Smooth muscle cell of the brain vasculature (primary cell): ENCODE measurements around the gene POLG2.
"Not testable (repeated sequence)": the region's sequence is repeated elsewhere in the genome, so short reads cannot be mapped to it uniquely, and the experiment has no call there.

Experiments
- DNase-seq: peaks from one replicate; pipeline ENCODE4 v3.0.0-alpha.2; 2012; ENCODE audit warnings: low read depth, low spot score

The POLG2 gene

DNA sequence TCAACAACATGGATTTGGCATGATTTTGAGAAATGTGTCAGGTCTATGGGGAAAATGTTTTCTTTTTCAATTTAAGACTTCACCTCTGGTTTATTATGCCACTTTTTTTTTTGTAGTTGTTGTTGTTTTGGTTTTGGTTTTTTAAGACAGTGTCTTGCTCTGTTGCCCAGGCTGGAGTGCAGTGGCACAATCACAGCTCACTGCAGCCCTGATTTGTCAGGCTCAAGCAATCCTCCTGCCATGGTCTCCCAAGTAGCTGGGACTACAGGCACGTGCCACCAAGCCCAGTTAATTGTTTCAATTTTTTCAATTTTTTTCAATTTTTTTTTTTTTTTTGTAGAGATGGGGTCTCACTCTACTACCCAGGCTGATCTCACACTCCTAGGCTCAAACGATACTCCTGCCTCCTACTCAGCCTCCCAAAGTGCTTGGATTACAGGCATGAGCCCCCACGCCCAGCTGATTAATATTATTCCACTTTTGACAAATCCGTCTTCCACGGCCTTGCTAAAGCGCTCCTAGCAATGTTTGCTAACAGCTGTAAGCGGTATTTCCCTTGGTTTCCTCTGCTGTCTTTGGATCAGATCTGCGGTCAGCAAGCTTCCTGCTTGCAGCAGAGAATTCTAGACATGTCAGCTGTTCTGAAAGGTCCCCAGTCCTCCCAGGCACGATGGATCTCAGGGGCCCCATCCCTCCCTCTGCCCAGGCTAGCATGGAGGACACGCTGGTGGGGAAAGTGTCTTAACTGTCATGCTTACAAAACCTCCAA, 54.9 kb downstream of the POLG2 start:
- DNase-seq: peak; percentile 24

DNA sequence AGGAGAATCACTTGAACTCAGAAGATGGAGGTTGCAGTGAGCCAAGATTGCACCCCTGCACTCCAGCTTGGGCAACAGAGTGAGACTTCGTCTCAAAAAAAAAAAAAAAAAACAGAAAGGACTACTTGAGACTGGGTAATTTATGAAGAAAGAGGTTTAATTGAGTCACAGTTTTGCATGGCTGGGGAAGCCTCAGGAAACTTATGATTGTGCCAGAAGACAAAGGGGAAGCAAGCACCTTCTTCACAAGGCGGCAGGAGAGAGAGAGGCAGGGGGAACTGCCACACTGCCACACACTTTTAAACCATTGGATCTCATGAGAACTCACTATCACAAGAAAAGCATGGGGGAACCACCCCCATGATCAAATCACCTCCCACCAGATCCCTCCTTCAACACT, 56.9 kb downstream of the POLG2 start:
- no peak for DNase-seq

DNA sequence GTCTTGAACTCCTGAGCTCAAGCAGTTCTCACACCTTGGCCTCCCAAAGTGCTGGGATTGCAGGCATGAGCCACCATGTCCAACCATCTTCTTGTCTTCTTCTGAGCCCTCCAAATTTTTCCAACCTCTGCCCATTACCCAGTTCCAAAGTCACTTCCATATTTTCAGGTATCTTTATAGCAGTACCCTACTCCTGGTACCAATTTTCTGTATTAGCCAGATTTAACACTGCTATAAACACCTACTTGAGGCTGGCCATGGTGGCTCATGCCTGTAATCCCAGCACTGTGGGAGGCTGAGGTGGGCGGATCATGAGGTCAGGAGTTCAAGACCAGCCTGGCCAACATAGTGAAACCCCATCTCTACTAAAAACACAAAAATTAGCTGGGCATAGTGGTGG, 57.3 kb downstream of the POLG2 start:
- DNase-seq: not testable (repeated sequence)

DNA sequence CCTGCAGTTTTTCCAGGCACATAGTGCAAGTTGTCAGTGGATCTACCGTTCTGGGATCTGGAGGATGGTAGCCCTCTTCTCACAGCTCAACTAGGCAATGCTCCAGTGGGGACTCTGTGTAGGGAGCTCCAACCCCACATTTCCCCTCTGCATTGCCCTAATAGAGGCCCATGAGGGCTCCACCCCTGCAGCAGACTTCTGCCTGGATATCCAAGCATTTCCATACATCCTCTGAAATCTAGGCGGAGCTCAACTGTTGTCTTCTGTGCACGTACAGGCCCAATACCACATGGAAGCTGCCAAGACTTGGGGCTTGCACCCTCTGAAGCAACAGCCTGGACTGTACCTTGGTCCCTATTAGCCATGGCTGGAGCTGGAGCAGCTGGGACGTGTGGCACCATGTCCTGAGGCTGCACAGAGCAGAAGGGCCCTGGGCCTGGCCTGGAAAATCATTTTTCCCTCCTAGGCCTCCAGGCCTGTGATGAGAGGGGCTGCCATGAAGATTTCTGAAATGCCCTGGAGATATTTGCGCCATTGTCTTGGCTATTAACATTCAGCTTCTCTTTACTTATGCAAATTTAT, 58.8 kb downstream of the POLG2 start:
- DNase-seq: no peak

DNA sequence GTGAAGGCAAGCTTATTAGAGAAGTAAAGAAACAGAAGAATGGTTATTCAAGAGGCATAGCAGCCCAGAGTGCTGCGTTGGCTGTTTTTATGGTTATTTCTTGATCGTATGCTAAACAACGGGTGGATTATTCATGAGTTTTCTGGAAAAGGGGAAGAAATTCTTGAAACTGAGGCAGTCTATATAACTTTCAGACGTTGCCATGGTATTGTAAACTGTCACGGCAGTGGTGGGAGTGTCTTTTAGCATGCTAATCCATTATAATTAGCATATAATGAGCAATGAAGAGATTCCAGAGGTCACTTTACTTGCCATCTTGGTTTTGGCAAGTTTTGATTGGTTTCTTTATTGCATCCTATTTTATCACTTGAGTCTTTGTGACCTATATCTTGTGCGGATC, 65.3 kb downstream of the POLG2 start:
- DNase-seq: no peak

DNA sequence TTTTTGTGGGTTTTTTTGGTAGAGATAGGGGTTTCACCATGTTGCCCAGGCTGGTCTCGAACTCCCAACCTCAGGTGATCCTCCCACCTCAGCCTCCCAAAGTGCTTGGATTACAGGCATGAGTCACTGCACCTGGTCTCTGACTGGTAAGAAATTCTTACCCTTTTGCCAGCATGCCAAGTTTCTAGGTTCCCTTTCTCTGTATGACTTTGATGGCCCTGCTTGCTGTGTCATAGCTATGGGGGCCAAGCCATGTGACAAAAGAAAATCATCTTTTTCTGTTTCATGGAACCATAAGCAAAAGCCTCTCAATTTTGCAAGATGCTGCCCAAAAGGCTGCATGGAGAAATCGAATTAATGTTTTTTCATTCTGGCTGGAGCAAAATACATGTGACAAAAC, 66.8 kb downstream of the POLG2 start:
- DNase-seq: not testable (repeated sequence)

DNA sequence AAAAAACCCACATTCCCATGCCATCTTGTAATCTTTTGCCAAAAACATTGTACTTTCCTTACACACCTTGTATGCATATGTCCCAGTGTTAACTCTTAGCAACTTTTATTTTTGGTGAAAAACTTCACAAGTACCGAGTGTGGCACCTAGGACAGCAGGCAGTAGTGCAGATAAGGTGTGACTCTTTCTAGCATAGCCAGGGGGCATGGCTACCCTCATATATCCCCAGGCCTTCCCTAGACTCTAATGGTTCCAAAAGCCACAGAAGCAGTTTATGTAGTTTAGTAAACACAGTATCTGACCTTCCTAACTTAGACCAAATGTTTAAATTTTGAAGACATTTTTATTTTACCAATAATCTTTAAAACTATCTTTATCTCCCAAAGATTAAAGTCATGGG, 68.4 kb downstream of the POLG2 start:
- no peak for DNase-seq
